Smooth muscle cell (in vitro differentiated cells): ENCODE data around the gene PDXP. TPM values are rescaled to one million over a fixed set of nuclear protein-coding genes. Genes with fewer than 3 reads are reported as not detected.
A peak's percentile ranks its signal among the peaks of the same experiment; 100 is the strongest.

Experiments
- DNase-seq: peaks from one replicate; lab custom pipeline; 2025; ENCODE audit not compliant: unreplicated experiment; lab: John Stamatoyannopoulos, UW
- H2AFZ ChIP-seq: fragments of 200-600 bp; sonication (generic); 2 replicates; pipeline ENCODE4 v1.6.0; 2016; ENCODE audit warnings: antibody characterized with exemption, low read depth, mild to moderate bottlenecking
- H3F3A ChIP-seq: fragments of 200-600 bp; sonication (generic); 2 replicates; pipeline ENCODE4 v1.6.0; 2017; ENCODE audit warnings: antibody characterized with exemption, low read depth
- H3K27ac ChIP-seq: fragments of 200-600 bp; sonication (generic); 2 replicates; pipeline ENCODE4 v1.5.1; 2016; ENCODE audit warnings: low read depth, mild to moderate bottlenecking
- H3K27me3 ChIP-seq: fragments of 200-600 bp; sonication (generic); 2 replicates; pipeline ENCODE4 v1.6.1; 2016; ENCODE audit warnings: low read depth, mild to moderate bottlenecking
- H3K36me3 ChIP-seq: fragments of 200-600 bp; sonication (generic); 2 replicates; pipeline ENCODE4 v1.5.1; 2016; ENCODE audit warnings: low read depth
- H3K4me1 ChIP-seq: fragments of 200-600 bp; sonication (generic); 2 replicates; pipeline ENCODE4 v1.5.1; 2016; ENCODE audit warnings: low read depth
- H3K4me2 ChIP-seq: fragments of 200-600 bp; sonication (generic); 2 replicates; pipeline ENCODE4 v1.6.0; 2016; ENCODE audit warnings: mild to moderate bottlenecking
- H3K4me3 ChIP-seq: fragments of 200-600 bp; sonication (generic); 2 replicates; pipeline ENCODE4 v1.5.1; 2016; ENCODE audit warnings: mild to moderate bottlenecking
- H3K79me2 ChIP-seq: fragments of 200-600 bp; sonication (generic); 2 replicates; pipeline ENCODE4 v1.6.0; 2016; ENCODE audit warnings: low read depth, mild to moderate bottlenecking
- H3K9ac ChIP-seq: fragments of 200-600 bp; sonication (generic); 2 replicates; pipeline ENCODE4 v1.6.0; 2016; ENCODE audit warnings: low read depth
- H3K9me3 ChIP-seq: fragments of 200-600 bp; sonication (generic); replicated peaks from 2 replicates; pipeline ENCODE4 v1.5.1; 2016; ENCODE audit warnings: low read depth
- H4K20me1 ChIP-seq: fragments of 200-600 bp; sonication (generic); 2 replicates; pipeline ENCODE4 v1.6.0; 2016; ENCODE audit warnings: low read depth
- WGBS: methylation state at CpG from one replicate; pipeline ENCODE4 v1.1.7; 2016; ENCODE audit warnings: low lambda C conversion rate; 5-methylcytosine and 5-hydroxymethylcytosine counted together
- polyA plus RNA-seq: library from polyadenylated mRNA; unstranded; fragments of >200 nt; fragmentation: Nextera tagmentation; extraction: Ambion mirVana; gene quantifications from 2 replicates; pipeline ENCODE4 v1.2.1, GENCODE V29; 2016
- total RNA-seq: library from RNA; depleted of rRNA; stranded (reverse); fragments of >200 nt; gene quantifications from 2 replicates; pipeline ENCODE4 v1.2.3, GENCODE V29; 2014
- TF ChIP-seq, protein P1 (sequence below): fragments of 200-600 bp; sonication (generic); IDR thresholded peaks from 2 replicates; pipeline ENCODE4 v1.5.1; 2017; ENCODE audit warnings: borderline replicate concordance, mild to moderate bottlenecking, antibody characterized with exemption; ENCODE audit not compliant: insufficient read depth, poor library complexity, severe bottlenecking

The PDXP gene
- total and polyA plus RNA-seq, 2 experiments from 2014 or later: 16.5 to 20.7 TPM

- peak overlapping the region; percentile 34 for H3K9ac ChIP-seq
Measured at GRCh38 chr22:37633625-37634416, 24.7 kb upstream of the PDXP start.

DNA sequence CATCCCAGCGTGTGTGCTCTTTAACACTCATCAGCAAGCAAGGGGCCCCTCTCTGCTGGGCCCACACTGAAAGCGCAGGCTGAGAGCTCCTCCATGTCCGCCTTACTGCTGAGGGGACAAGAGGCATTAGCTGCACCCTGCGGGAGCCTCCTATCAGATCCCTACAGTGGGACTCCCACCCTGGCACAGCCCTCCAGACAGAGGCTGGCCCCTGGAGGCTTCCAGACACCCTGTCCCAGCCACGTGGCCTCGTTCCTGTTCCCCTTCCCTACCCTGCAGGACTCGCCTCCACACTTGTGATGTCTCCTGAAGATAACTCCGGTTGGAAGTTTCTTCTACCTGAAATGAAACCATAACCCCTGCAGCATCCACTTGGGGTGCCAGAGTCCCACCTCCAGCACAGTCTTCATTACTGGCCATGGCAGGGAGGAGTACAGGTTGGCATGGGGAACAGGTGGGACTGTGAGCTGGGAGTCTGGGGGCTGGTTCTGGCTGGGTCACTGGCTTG lies 24.1 kb upstream of the PDXP start:
- H3K4me1 ChIP-seq: peaks cover 32% of the 10 kb centered on the region

More at GRCh38 chr22:37633625-37634416, 24.7 kb upstream of the PDXP start:
- WGBS: 9% methylated on average over 18 of the region's 24 CpGs
- Histone ChIP-seq H3K79me2 (no peaks in the 10 kb centered on the region), H3K27ac (peak overlapping the region; percentile 83), H3K9me3 (no peaks in the 10 kb centered on the region), H3K4me3 (no peak overlapping the region), H3F3A (peaks cover 12% of the 10 kb centered on the region), H3K4me1 (peaks cover 25% of the 10 kb centered on the region), H4K20me1 (no peaks in the 10 kb centered on the region), H3K36me3 (no peaks in the 10 kb centered on the region), H3K27me3 (no peaks in the 10 kb centered on the region), H3K4me2 (peak overlapping the region; percentile 77), H2AFZ (no peak overlapping the region)
- peak; percentile 92 for DNase-seq
- TF ChIP-seq, protein P1, sequence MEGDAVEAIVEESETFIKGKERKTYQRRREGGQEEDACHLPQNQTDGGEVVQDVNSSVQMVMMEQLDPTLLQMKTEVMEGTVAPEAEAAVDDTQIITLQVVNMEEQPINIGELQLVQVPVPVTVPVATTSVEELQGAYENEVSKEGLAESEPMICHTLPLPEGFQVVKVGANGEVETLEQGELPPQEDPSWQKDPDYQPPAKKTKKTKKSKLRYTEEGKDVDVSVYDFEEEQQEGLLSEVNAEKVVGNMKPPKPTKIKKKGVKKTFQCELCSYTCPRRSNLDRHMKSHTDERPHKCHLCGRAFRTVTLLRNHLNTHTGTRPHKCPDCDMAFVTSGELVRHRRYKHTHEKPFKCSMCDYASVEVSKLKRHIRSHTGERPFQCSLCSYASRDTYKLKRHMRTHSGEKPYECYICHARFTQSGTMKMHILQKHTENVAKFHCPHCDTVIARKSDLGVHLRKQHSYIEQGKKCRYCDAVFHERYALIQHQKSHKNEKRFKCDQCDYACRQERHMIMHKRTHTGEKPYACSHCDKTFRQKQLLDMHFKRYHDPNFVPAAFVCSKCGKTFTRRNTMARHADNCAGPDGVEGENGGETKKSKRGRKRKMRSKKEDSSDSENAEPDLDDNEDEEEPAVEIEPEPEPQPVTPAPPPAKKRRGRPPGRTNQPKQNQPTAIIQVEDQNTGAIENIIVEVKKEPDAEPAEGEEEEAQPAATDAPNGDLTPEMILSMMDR: no peak

DNA sequence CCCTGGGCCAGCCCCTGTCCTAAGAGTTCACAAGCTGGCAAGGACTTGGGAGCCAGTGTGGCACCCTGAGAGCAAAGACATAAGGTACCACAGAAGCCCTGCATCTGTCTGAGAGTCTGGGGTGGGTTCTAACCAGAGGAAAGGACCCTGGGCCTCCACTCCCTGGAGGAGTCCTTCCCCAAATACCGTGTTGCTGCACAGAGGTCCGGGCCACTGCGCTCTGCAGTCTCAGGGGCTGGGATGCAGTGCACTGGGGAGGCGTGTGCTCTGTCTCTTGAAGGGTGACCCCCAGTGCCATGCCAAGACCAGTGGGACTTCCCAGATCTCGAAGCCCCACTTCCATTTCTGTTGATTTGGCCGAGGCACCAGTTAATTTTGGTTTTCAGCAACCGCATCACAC lies 23.4 kb upstream of the PDXP start:
- H3K9me3 ChIP-seq: no peaks in the 10 kb centered on the region
- peak overlapping the region; percentile 83 for H3K27ac ChIP-seq
- TF ChIP-seq, protein P1: no peak
- no peaks in the 10 kb centered on the region for H4K20me1 ChIP-seq
- no peaks in the 10 kb centered on the region for H3K27me3 ChIP-seq
- no peak overlapping the region for H2AFZ ChIP-seq
- no peak overlapping the region for H3K9ac ChIP-seq
- H3K36me3 ChIP-seq: no peaks in the 10 kb centered on the region
- H3K4me2 ChIP-seq: peak overlapping the region; percentile 77
- H3K4me3 ChIP-seq: no peak overlapping the region
- peaks cover 16% of the 10 kb centered on the region for H3F3A ChIP-seq
- no peak for DNase-seq
- no peaks in the 10 kb centered on the region for H3K79me2 ChIP-seq
- peaks cover 33% of the 10 kb centered on the region for H3K4me1 ChIP-seq
- WGBS: 92% methylated on average over 7 of the region's 7 CpGs

More for the DNA sequence above, 24.1 kb upstream of the PDXP start:
- no peaks in the 10 kb centered on the region for H3K36me3 ChIP-seq
- H3F3A ChIP-seq: peaks cover 16% of the 10 kb centered on the region
- H3K4me2 ChIP-seq: peak overlapping the region; percentile 77
- 20% methylated on average over 8 of the region's 8 CpGs for WGBS
- no peak overlapping the region for H2AFZ ChIP-seq
- peak overlapping the region; percentile 83 for H3K27ac ChIP-seq
- no peaks in the 10 kb centered on the region for H4K20me1 ChIP-seq
- H3K4me3 ChIP-seq: no peak overlapping the region
- DNase-seq: no peak
- H3K79me2 ChIP-seq: no peaks in the 10 kb centered on the region
- H3K9ac ChIP-seq: peak overlapping the region; percentile 34
- TF ChIP-seq, protein P1: peak; percentile 3
- no peaks in the 10 kb centered on the region for H3K9me3 ChIP-seq
- no peaks in the 10 kb centered on the region for H3K27me3 ChIP-seq
